ENCODE measurements around the gene LLCFC1. TPM values are rescaled to one million over a fixed set of nuclear protein-coding genes. Genes with fewer than 3 reads are reported as not detected.

The LLCFC1 gene
- total RNA-seq, 6 experiments from 2014 or later, result not detected

DNA sequence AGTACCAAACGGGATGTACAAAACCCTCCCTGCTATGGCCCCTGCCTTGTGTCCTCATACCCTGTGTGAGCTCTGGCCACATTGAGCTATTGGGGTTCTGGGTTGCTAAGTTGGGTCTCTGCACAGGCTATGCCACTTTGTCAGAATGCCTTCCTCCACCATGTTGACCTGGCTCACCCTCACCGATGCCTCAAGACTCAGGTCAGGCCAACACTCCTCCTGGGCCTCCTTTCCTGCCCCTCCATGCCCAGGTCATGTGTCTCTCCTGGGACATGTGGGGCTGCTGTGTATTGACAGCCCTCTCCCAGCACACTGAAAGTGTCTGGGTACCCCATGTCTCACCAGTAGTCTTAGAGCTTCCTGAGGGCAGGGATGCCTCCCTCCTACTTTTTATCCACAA is 20.4 kb upstream of the LLCFC1 start:
- no peak for DNase-seq
- no peaks in the 10 kb centered on the region for H3K36me3 Mint-ChIP-seq (ENCODE audit: low read depth)
- no peaks in the 10 kb centered on the region for H3K4me1 Mint-ChIP-seq (ENCODE audit: low read depth)
- H3K9me3 Mint-ChIP-seq, result peaks cover 3% of the 10 kb centered on the region; the same call in 1 of the 2 replicates
- no peak overlapping the region for H3K27ac Mint-ChIP-seq
- H3K27me3 Mint-ChIP-seq (ENCODE audit: insufficient read depth), result peaks cover 7% of the 10 kb centered on the region
- H3K4me3 Mint-ChIP-seq, result no peak overlapping the region
- TF ChIP-seq, protein P1, sequence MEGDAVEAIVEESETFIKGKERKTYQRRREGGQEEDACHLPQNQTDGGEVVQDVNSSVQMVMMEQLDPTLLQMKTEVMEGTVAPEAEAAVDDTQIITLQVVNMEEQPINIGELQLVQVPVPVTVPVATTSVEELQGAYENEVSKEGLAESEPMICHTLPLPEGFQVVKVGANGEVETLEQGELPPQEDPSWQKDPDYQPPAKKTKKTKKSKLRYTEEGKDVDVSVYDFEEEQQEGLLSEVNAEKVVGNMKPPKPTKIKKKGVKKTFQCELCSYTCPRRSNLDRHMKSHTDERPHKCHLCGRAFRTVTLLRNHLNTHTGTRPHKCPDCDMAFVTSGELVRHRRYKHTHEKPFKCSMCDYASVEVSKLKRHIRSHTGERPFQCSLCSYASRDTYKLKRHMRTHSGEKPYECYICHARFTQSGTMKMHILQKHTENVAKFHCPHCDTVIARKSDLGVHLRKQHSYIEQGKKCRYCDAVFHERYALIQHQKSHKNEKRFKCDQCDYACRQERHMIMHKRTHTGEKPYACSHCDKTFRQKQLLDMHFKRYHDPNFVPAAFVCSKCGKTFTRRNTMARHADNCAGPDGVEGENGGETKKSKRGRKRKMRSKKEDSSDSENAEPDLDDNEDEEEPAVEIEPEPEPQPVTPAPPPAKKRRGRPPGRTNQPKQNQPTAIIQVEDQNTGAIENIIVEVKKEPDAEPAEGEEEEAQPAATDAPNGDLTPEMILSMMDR (IDR thresholded peaks at IDR 0.05), result no peak

DNA sequence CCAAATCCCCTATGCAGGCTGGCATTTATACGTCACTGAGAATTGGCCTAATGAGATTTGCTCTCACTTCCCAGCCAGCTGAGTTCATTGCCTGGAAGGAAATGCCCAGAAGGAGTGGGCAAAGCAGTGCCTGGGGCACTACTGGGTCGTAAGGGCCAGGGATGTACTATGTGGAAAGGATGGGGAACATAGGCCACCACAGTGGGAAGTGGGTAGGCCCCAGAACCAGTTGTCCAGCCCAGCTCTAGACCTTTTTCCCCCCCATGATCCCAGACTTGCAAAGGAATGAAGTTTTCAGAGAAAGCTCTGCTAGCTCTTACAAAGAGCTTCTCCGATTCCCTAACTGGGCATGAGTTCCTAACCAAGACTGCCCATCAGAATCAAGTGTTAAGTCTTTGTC is 19.6 kb upstream of the LLCFC1 start:
- Mint-ChIP-seq H3K27ac (no peak overlapping the region), H3K9me3 (peaks cover 3% of the 10 kb centered on the region; the same call in 1 of the 2 replicates), H3K36me3 (ENCODE audit: low read depth) (no peaks in the 10 kb centered on the region), H3K4me1 (ENCODE audit: low read depth) (no peaks in the 10 kb centered on the region), H3K4me3 (no peak overlapping the region), H3K27me3 (ENCODE audit: insufficient read depth) (peaks cover 7% of the 10 kb centered on the region; the same call in 1 of the 2 replicates)
- no peak for DNase-seq
- TF ChIP-seq, protein P1 (IDR thresholded peaks at IDR 0.05), result no peak

DNA sequence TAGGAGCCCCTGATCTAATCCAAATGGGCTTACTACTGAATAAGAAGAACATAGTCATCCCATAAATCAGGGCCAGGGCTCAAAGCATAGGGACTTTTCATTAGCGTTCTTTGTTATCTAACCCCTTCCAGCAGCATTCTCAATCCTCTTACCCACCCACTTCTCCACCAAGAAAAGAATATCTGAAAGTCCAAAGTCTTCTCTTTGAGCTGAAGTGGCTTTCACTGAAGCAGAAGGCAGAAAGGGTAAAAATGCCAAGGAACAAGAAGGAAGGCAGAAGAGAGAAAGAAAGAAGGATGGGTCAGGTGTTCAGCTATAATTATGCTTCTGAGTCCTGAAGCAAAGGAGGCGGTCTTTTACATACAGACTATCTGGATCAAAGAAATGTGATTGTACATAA is 15.9 kb upstream of the LLCFC1 start:
- peaks cover 3% of the 10 kb centered on the region; the same call in 1 of the 2 replicates for H3K9me3 Mint-ChIP-seq
- H3K36me3 Mint-ChIP-seq (ENCODE audit: low read depth), result no peaks in the 10 kb centered on the region
- H3K4me3 Mint-ChIP-seq, result no peak overlapping the region
- TF ChIP-seq, protein P1 (IDR thresholded peaks at IDR 0.05), result no peak
- no peak overlapping the region for H3K27ac Mint-ChIP-seq
- H3K4me1 Mint-ChIP-seq (ENCODE audit: low read depth), result no peaks in the 10 kb centered on the region
- peaks cover 7% of the 10 kb centered on the region; the same call in 1 of the 2 replicates for H3K27me3 Mint-ChIP-seq (ENCODE audit: insufficient read depth)
- DNase-seq, result no peak

DNA sequence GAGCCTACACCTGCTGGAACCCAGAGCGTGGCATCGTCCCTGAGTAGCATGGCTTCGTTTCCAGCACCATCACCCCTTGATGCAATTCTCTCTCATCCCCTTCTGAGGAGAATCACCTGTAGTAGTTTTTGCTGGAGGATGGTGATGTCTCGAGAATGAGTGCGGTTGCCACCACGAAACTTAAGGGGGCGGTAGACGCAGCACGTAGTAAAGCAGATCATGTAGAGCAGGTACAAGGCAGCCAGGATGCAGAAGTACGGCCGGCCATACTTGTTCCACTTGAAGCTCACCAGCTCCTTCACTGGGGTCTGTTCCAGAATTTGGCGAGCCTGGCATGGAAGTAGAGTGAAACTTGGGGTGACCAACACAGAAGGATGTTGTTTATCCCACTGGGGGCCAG is 13.9 kb upstream of the LLCFC1 start:
- H3K27ac Mint-ChIP-seq, result no peak overlapping the region
- H3K27me3 Mint-ChIP-seq (ENCODE audit: insufficient read depth), result peaks cover 8% of the 10 kb centered on the region; the same call in 1 of the 2 replicates
- no peaks in the 10 kb centered on the region for H3K36me3 Mint-ChIP-seq (ENCODE audit: low read depth)
- no peak overlapping the region for H3K4me3 Mint-ChIP-seq
- TF ChIP-seq, protein P1 (IDR thresholded peaks at IDR 0.05), result no peak
- H3K9me3 Mint-ChIP-seq, result peaks cover 3% of the 10 kb centered on the region; the same call in 1 of the 2 replicates
- DNase-seq, result no peak
- H3K4me1 Mint-ChIP-seq (ENCODE audit: low read depth), result no peaks in the 10 kb centered on the region

DNA sequence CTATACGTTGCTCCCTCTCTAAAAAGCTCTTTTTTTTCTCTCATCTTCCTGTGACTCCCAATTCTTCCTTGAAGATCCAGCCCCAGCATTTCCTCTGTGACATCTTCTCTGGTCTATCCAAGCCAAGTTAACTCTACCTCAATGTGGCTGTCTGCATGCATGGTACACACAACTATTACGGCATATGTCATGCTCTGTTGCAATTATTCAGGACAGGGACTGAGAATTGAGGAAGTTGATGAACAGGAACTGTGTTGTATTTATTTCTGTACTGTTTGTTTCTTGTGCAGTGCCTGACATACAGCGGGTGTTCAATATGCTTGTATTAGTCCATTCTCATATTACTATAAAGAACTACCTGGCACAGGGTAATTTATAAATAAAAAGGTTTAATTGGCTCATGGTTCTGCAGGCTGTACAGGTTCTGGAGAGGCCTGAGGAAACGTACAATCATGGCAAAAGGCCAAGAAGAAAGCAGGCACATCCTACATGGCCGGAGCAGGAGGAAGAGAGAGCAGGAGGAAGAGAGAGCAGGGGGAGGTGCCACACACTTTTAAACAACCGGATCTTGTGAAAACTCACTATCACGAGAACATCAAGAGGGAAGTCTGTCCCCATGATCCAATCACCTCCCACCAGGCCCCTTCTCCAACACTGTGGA is 12.1 kb upstream of the LLCFC1 start:
- Mint-ChIP-seq H3K27me3 (ENCODE audit: insufficient read depth) (peaks cover 12% of the 10 kb centered on the region; the same call in 1 of the 2 replicates), H3K4me3 (no peak overlapping the region), H3K4me1 (ENCODE audit: low read depth) (no peaks in the 10 kb centered on the region), H3K36me3 (ENCODE audit: low read depth) (no peaks in the 10 kb centered on the region), H3K27ac (no peak overlapping the region), H3K9me3 (no peaks in the 10 kb centered on the region)
- DNase-seq, result no peak
- TF ChIP-seq, protein P1 (IDR thresholded peaks at IDR 0.05), result no peak

Data from HFFc6 (cell line).